Cardiac muscle cell (in vitro differentiated cells and primary cell): ENCODE data around the gene ATRNL1. TPM values are rescaled to one million over a fixed set of nuclear protein-coding genes. Genes with fewer than 3 reads are reported as not detected.
"Not testable (repeated sequence)": the region's sequence is repeated elsewhere in the genome, so short reads cannot be mapped to it uniquely, and the experiment has no call there.

Source experiments
- DNase-seq, 2 donors: peaks; one replicate each; pipeline versions ENCODE4 v3.0.0 to v3.0.0-alpha.2; 2010 to 2017; ENCODE audit warnings: low read depth in 1 of 2, low spot score in 1 of 2
- H3K27ac ChIP-seq: fragments of 200-600 bp; sonication (generic); 2 replicates; pipeline ENCODE4 v1.5.1; 2016
- H3K27me3 ChIP-seq: fragments of 200-600 bp; sonication (generic); 2 replicates; pipeline ENCODE4 v1.6.0; 2016; ENCODE audit warnings: control low read depth
- H3K36me3 ChIP-seq: fragments of 200-600 bp; sonication (generic); 2 replicates; pipeline ENCODE4 v1.5.1; 2016; ENCODE audit warnings: control low read depth
- H3K4me1 ChIP-seq: fragments of 200-600 bp; sonication (generic); 2 replicates; pipeline ENCODE4 v1.8.1; 2017; ENCODE audit warnings: low read depth, mild to moderate bottlenecking, mixed run types
- H3K4me3 ChIP-seq: fragments of 200-600 bp; sonication (generic); 2 replicates; pipeline ENCODE4 v1.5.1; 2016; ENCODE audit warnings: mild to moderate bottlenecking
- H3K9me3 ChIP-seq: fragments of 200-600 bp; sonication (generic); 2 replicates; pipeline ENCODE4 v1.5.1; 2017; ENCODE audit warnings: low read depth, mild to moderate bottlenecking, control low read depth
- CTCF ChIP-seq: IDR thresholded peaks from 2 replicates; pipeline ENCODE4 v1.5.1; 2012; ENCODE audit warnings: low read depth, mild to moderate bottlenecking, low read length
- polyA plus RNA-seq: library from polyadenylated mRNA; unstranded; fragments of >200 nt; fragmentation: Nextera tagmentation; extraction: Ambion mirVana; gene quantifications from 2 replicates; pipeline ENCODE4 v1.2.1, GENCODE V29; 2016
- total RNA-seq: library from RNA; depleted of rRNA; stranded (reverse); fragments of >200 nt; gene quantifications from 2 replicates; pipeline ENCODE4 v1.2.3, GENCODE V29; 2016

ATRNL1 gene
- total and polyA plus RNA-seq, 2 experiments from 2014 or later: 4.5 to 14.1 TPM

- peak in 1 of 2 donors; percentile 71 for DNase-seq
- H3K27ac ChIP-seq: no peak overlapping the region
- H3K4me1 ChIP-seq: no peaks in the 10 kb centered on the region
Observed at GRCh38 chr10:115402699-115403098, 309.5 kb downstream of the ATRNL1 start.

GRCh38 chr10:115405838-115406237, 312.7 kb downstream of the ATRNL1 start:
- not testable (repeated sequence) for H3K4me3 ChIP-seq, H3K4me1 ChIP-seq, H3K9me3 ChIP-seq, H3K27ac ChIP-seq, H3K36me3 ChIP-seq, DNase-seq, H3K27me3 ChIP-seq

More at GRCh38 chr10:115402699-115403098, 309.5 kb downstream of the ATRNL1 start:
- Histone ChIP-seq H3K9me3 (no peaks in the 10 kb centered on the region), H3K4me3 (no peak overlapping the region), H3K36me3 (no peaks in the 10 kb centered on the region), H3K27me3 (no peaks in the 10 kb centered on the region)
- TF ChIP-seq CTCF: no peak

- H3K27me3 ChIP-seq: no peaks in the 10 kb centered on the region
- TF ChIP-seq CTCF: no peak
Observed at GRCh38 chr10:115409347-115409746, 316.2 kb downstream of the ATRNL1 start.

GRCh38 chr10:115417585-115418265, 324.6 kb downstream of the ATRNL1 start:
- Histone ChIP-seq H3K9me3 (no peaks in the 10 kb centered on the region), H3K27me3 (no peaks in the 10 kb centered on the region), H3K36me3 (no peaks in the 10 kb centered on the region), H3K27ac (no peak overlapping the region), H3K4me1 (peaks cover 4% of the 10 kb centered on the region), H3K4me3 (no peak overlapping the region)
- peak; percentile 64 to 72 for DNase-seq
- TF ChIP-seq CTCF: peak; percentile 75

More at GRCh38 chr10:115409347-115409746, 316.2 kb downstream of the ATRNL1 start:
- H3K4me3 ChIP-seq: no peak overlapping the region
- no peaks in the 10 kb centered on the region for H3K36me3 ChIP-seq
- no peak overlapping the region for H3K27ac ChIP-seq
- H3K4me1 ChIP-seq: no peaks in the 10 kb centered on the region
- no peak for DNase-seq
- no peaks in the 10 kb centered on the region for H3K9me3 ChIP-seq

GRCh38 chr10:115422624-115423023, 329.5 kb downstream of the ATRNL1 start:
- no peak for TF ChIP-seq CTCF
- no peaks in the 10 kb centered on the region for H3K9me3 ChIP-seq

GRCh38 chr10:115427611-115428010, 334.4 kb downstream of the ATRNL1 start:
- Histone ChIP-seq H3K27me3 (no peaks in the 10 kb centered on the region), H3K36me3 (no peaks in the 10 kb centered on the region), H3K27ac (no peak overlapping the region), H3K9me3 (no peaks in the 10 kb centered on the region), H3K4me3 (no peak overlapping the region), H3K4me1 (no peaks in the 10 kb centered on the region)
- TF ChIP-seq CTCF: no peak
- DNase-seq: no peak

More at GRCh38 chr10:115422624-115423023, 329.5 kb downstream of the ATRNL1 start:
- no peaks in the 10 kb centered on the region for H3K4me1 ChIP-seq
- H3K4me3 ChIP-seq: no peak overlapping the region
- no peak overlapping the region for H3K27ac ChIP-seq
- H3K27me3 ChIP-seq: no peaks in the 10 kb centered on the region
- no peak for DNase-seq
- H3K36me3 ChIP-seq: no peaks in the 10 kb centered on the region
